Gastrocnemius medialis (tissue), 4 donors: ENCODE data around the gene MT1X. TPM values are rescaled to one million over a fixed set of nuclear protein-coding genes. Genes with fewer than 3 reads are reported as not detected.
"Not testable (repeated sequence)": the region's sequence is repeated elsewhere in the genome, so short reads cannot be mapped to it uniquely, and the experiment has no call there.

Experiments used
- ATAC-seq, 2 donors: fragments of 150-250 bp; one replicate each; pipeline ENCODE4 v1.9.1; 2016
- DNase-seq, 2 donors: peaks; one replicate each; pipeline ENCODE4 v3.0.0-alpha.2; 2019
- H3K27ac ChIP-seq, 4 donors: fragments of 200-600 bp; sonication (generic); 1 replicate in 1 of 4; 2 replicates in 3 of 4; pipeline ENCODE4 v1.5.1; 2016 to 2018; ENCODE audit warnings: mild to moderate bottlenecking in 2 of 4, moderate library complexity in 1 of 4
- H3K27me3 ChIP-seq, 3 donors: fragments of 200-600 bp; sonication (generic) in 2 of 3; 1 replicate in 1 of 3; 2 replicates in 2 of 3; pipeline versions ENCODE4 v1.5.1 to v1.6.0; 2016 to 2019; ENCODE audit warnings: mild to moderate bottlenecking in 1 of 3, moderate library complexity in 1 of 3
- H3K36me3 ChIP-seq, 2 donors: fragments of 200-600 bp; sonication (generic) in 1 of 2; one replicate each; pipeline ENCODE4 v1.5.1; 2017 to 2018
- H3K4me1 ChIP-seq, 2 donors: fragments of 200-600 bp; sonication (generic) in 1 of 2; one replicate each; pipeline ENCODE4 v1.5.1; 2016 to 2017; ENCODE audit warnings: mild to moderate bottlenecking in 2 of 2
- H3K4me3 ChIP-seq, 4 donors: fragments of 200-600 bp; sonication (generic) in 3 of 4; 1 replicate in 1 of 4; 2 replicates in 3 of 4; pipeline ENCODE4 v1.5.1; 2016 to 2019; ENCODE audit warnings: mild to moderate bottlenecking in 2 of 4
- H3K9me3 ChIP-seq, 3 donors: fragments of 200-600 bp; sonication (generic) in 2 of 3; 1 replicate in 1 of 3; 2 replicates in 2 of 3; pipeline ENCODE4 v1.5.1; 2016 to 2019
- CTCF ChIP-seq, 5 experiments: fragments of 450-650 bp in 3 of 5; fragments of 200-600 bp in 2 of 5; sonication (generic) in 2 of 5; IDR thresholded peaks in 4 of 5; conservative IDR thresholded peaks in 1 of 5; 1 replicate in 4 of 5; 2 replicates in 1 of 5; pipeline ENCODE4 v1.5.1; 2016 to 2019; ENCODE audit warnings: antibody characterized with exemption in 5 of 5, mild to moderate bottlenecking in 3 of 5, moderate library complexity in 3 of 5
- POLR2A ChIP-seq, 2 donors: fragments of 450-650 bp; IDR thresholded peaks; one replicate each; pipeline ENCODE4 v1.6.1; 2017; ENCODE audit warnings: antibody characterized with exemption in 2 of 2, mild to moderate bottlenecking in 2 of 2, moderate library complexity in 2 of 2
- in situ Hi-C, 4 donors: fragments of 200-750 bp; cut with MboI; loops; one replicate each; pipeline versions ENCODE4 v1.15.0 to v1.8.0; 2017; ENCODE audit warnings: low sequenced_read_pairs in 4 of 4
- intact Hi-C: fragments of 100-400 bp; cut with DNase I; formaldehyde crosslinking; loops from one replicate; pipeline ENCODE4 v1.15.1; 2023; ENCODE audit warnings: low total_unique reads
- total RNA-seq, 4 donors: library from RNA; depleted of rRNA; stranded (reverse); fragments of >200 nt; gene quantifications; one replicate each; pipeline versions ENCODE4 v1.1.0 to v1.2.3, GENCODE V29; 2016

MT1X gene
- total RNA-seq, 4 donors from 2014 or later: 3,871 to 10,589 (median 6,239) TPM

- no peak for TF ChIP-seq CTCF (IDR thresholded peaks at IDR 0.05 in 4 of 5, conservative IDR thresholded peaks at IDR 0.05 in 1 of 5)
- TF ChIP-seq POLR2A (IDR thresholded peaks at IDR 0.05): no peak
- Histone ChIP-seq H3K36me3 (no peaks in the 10 kb centered on the region), H3K27me3 (peaks cover 12 to 18% (median 14%) of the 10 kb centered on the region in 3 donors), H3K9me3 (no peaks in the 10 kb centered on the region), H3K4me1 (peaks cover 0 to 7% of the 10 kb centered on the region in 2 donors), H3K4me3 (peak overlapping the region in 3 of 4 donors; percentile 42 to 61 (median 55)), H3K27ac (peak overlapping the region in 1 of 4 donors; percentile 49)
- ATAC-seq (no peak), DNase-seq (no peak)
- in situ Hi-C loops: no loop called here
- intact Hi-C loops: no loop called here
Observed at GRCh38 chr16:56658327-56658875, 23.9 kb upstream of the MT1X start.

- Histone ChIP-seq H3K36me3 (no peaks in the 10 kb centered on the region), H3K4me1 (peaks cover 0 to 8% of the 10 kb centered on the region in 2 donors), H3K27me3 (peaks cover 16 to 22% (median 20%) of the 10 kb centered on the region in 3 donors), H3K4me3 (no peak overlapping the region), H3K9me3 (no peaks in the 10 kb centered on the region), H3K27ac (no peak overlapping the region)
- TF ChIP-seq POLR2A (IDR thresholded peaks at IDR 0.05) (no peak), CTCF (IDR thresholded peaks at IDR 0.05 in 4 of 5, conservative IDR thresholded peaks at IDR 0.05 in 1 of 5) (no peak)
- no peak for DNase-seq
- in situ Hi-C loops (no loop called here), intact Hi-C loops (no loop called here)
- no peak for ATAC-seq
Observed at GRCh38 chr16:56662357-56663354, 19.6 kb upstream of the MT1X start.

GRCh38 chr16:56664506-56664905 lies 17.8 kb upstream of the MT1X start:
- no peak for TF ChIP-seq POLR2A (IDR thresholded peaks at IDR 0.05)
- TF ChIP-seq CTCF (IDR thresholded peaks at IDR 0.05 in 4 of 5, conservative IDR thresholded peaks at IDR 0.05 in 1 of 5): no peak
- intact Hi-C loops (no loop called here), in situ Hi-C loops (no loop called here)
- Histone ChIP-seq H3K4me3 (no peak overlapping the region), H3K36me3 (no peaks in the 10 kb centered on the region), H3K9me3 (no peaks in the 10 kb centered on the region), H3K27me3 (peaks cover 19 to 39% (median 29%) of the 10 kb centered on the region in 3 donors), H3K27ac (no peak overlapping the region), H3K4me1 (peaks cover 0 to 9% of the 10 kb centered on the region in 2 donors)
- no peak for ATAC-seq
- no peak for DNase-seq

GRCh38 chr16:56665286-56666261 lies 16.7 kb upstream of the MT1X start:
- ATAC-seq, H3K4me1 ChIP-seq, H3K36me3 ChIP-seq, in situ Hi-C loops, intact Hi-C loops, H3K4me3 ChIP-seq, DNase-seq, H3K27ac ChIP-seq, H3K9me3 ChIP-seq: not testable (repeated sequence)
- H3K27me3 ChIP-seq: peaks cover 26 to 46% (median 38%) of the 10 kb centered on the region in 3 donors
